GDM1 (cell line): ENCODE results near the gene CNPY1.
"Not testable (repeated sequence)": the region's sequence is repeated elsewhere in the genome, so short reads cannot be mapped to it uniquely, and the experiment has no call there.

ENCODE experiments used
- DNase-seq: peaks from one replicate; lab custom pipeline; 2025; lab: John Stamatoyannopoulos, UW

CNPY1 gene

DNA sequence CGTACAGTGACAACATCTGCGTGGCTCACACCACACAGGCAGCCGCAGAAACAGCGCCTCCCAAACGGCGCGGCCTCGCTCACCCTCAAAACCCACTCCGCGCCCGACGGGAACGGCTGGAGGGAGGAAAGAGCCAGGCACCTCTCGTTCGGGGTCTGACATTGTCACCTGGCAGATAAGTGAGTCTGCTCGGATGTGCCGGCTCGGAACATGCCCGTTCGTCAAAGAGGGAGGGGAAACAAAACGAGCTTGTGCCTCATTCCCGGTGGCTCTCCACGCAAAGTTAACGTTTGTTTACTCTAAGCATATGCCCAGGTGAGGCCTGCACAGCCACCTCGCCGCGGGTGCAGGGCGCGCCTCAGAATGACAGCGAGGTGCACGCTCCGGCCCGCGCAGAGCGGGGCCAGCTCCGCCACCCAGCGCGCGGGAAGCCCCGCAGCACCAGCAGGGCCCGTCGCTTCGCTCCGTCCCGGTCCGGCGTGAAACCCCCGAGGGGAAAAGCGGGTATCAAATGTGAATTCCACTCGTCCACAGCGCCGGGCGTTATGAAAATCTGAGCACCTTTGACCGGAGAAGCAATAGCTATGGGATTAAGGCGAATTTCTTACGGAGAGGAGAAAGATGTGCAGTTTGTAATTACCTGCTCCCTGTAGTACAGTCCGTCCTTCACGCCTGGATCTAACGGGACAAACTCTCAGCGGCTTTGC lies 13.1 kb downstream of the CNPY1 start:
- no peak for DNase-seq

GRCh38 chr7:155532792-155533119 lies 13.6 kb downstream of the CNPY1 start:
- DNase-seq, result no peak

DNA sequence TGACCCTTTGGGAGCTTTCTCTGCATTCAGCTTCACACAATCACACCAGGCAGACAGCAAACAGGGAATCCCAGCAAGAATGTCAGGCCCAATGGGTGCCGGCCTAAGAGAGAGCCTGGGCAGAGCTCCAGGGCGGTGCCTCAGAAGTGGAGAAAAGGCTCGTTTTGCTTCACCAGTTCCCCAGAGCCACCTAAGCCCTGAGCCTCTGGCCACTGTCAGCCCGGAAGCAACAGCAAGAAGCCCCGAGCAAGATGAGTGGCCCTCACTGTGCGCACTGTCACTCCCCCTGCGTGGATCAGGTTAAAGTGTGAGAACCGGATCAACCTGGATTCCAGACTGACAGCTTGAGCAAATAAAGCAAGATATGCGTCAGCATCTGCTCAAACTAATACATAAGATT lies 14.7 kb downstream of the CNPY1 start:
- DNase-seq, result no peak

GRCh38 chr7:155530601-155531000 lies 15.8 kb downstream of the CNPY1 start:
- DNase-seq, result no peak

GRCh38 chr7:155529845-155530244 lies 16.5 kb downstream of the CNPY1 start:
- no peak for DNase-seq

- no peak for DNase-seq
Measured at GRCh38 chr7:155529346-155529745, 17.0 kb downstream of the CNPY1 start.

GRCh38 chr7:155527664-155528063 lies 18.7 kb downstream of the CNPY1 start:
- DNase-seq, result no peak

GRCh38 chr7:155526225-155526624 lies 20.1 kb downstream of the CNPY1 start:
- DNase-seq, result no peak

DNA sequence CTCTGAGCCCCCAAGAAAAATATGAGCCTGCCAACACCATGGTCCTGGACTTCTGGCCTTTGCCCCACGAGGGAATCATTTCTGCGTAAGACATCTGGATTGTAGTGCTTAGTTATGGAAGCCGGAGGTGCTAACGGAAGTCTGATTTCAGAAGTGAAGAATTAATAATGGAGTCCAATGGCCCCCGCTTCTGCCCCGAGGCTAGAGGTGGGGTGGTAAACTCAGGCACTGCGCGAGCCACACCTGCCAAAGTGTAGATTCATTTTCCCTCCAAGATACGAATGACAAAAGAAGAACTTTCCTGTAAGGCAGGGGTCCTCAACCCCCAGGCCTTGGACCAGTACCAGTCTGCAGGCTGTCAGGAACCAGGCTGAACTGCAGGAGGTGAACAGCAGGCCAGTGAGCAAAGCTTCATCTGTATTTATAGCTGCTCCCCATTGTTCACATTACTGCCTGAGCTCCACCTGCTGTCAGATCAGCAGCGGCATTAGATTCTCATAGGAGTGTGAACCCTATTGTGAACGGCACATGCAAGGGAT lies 22.3 kb downstream of the CNPY1 start:
- no peak for DNase-seq

GRCh38 chr7:155523168-155523675 lies 23.1 kb downstream of the CNPY1 start:
- DNase-seq, result no peak

GRCh38 chr7:155521743-155522398 lies 24.5 kb downstream of the CNPY1 start:
- DNase-seq, result no peak

GRCh38 chr7:155521007-155521742 lies 25.2 kb downstream of the CNPY1 start:
- no peak for DNase-seq

- DNase-seq, result no peak
Measured at GRCh38 chr7:155520114-155520513, 26.2 kb downstream of the CNPY1 start.

- not testable (repeated sequence) for DNase-seq
Measured at GRCh38 chr7:155519358-155519757, 27.0 kb downstream of the CNPY1 start.

DNA sequence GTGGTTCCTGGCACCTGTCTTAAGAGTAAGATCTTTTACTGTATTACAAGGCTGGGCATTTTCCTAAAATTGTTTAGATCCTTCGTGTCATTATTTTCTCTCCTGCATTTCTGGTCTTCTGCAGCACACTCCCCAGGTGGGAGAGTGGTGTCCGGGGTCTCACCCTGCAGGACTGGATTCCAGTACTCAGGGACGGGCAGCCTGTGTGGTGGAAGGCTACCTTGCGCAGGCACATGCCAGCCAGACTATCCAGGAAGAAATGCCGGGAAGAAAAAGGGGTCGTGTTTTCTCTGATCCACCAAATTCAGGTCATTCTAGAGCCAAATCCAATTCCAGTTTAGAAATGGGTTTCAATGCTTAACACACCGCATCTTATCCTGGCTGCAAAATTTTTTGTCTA lies 27.7 kb downstream of the CNPY1 start:
- DNase-seq, result no peak

GRCh38 chr7:155517969-155518368 lies 28.4 kb downstream of the CNPY1 start:
- DNase-seq, result no peak

- DNase-seq, result no peak
Measured at GRCh38 chr7:155517452-155517851, 28.9 kb downstream of the CNPY1 start.

GRCh38 chr7:155516466-155516865 lies 29.9 kb downstream of the CNPY1 start:
- DNase-seq, result no peak

DNA sequence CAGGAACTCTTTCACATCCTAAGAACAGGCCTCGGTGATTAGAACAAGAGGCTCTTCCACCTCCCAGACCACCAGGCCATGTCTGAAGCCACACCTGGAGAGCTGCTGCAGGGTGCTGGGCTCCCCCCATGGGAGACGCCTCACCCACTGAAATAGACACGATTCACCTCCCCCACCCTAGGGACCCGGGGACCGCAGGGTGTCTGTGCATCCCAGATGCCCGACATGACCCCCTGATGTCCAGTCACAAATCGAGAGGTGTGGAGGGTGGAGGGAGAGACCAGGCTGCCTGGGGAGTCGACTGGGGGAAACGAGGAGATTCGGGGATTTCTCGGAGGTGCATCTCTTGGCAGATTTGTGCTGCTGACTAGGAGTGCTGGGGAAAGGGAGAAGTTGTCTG lies 31.0 kb downstream of the CNPY1 start:
- no peak for DNase-seq

GRCh38 chr7:155514296-155514695 lies 32.1 kb downstream of the CNPY1 start:
- no peak for DNase-seq

GRCh38 chr7:155513543-155514285 lies 32.6 kb downstream of the CNPY1 start:
- DNase-seq, result no peak

DNA sequence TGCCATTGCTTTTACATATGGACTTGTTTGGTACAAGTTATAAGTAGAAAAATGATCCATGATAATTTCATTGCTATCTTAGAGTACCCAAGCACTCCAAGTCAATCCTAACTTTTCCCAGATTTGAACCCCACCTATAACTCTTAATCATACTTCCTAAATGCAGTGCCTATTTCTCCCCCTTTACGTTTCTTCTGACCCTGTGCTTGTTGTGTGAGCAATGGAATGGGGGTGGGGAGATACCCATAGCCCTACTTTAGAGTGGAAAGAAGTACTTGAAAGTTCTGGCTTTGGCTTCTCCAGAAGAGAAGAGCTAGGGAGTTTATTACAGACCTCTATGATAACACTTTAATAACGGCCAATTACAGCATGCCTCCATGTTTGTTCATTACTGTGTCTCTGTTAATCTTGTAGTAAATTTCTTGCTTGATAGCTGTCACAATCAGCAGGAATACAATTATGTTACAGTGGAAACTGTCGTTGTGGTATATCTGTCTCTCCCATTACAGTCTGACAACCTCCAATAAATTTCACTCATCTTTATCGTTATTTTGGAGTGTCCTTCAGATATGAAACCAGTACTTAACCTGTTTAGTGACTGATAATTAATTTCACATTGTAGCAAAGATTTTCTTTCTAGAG lies 34.0 kb downstream of the CNPY1 start:
- DNase-seq, result no peak
